PC-9 (cell line): ENCODE measurements around the gene COLQ. TPM values are rescaled to one million over a fixed set of nuclear protein-coding genes. Genes with fewer than 3 reads are reported as not detected.
"Not testable (repeated sequence)": the region's sequence is repeated elsewhere in the genome, so short reads cannot be mapped to it uniquely, and the experiment has no call there.

Source experiments
- BruUV-seq: library from RNA; stranded (reverse); fragments of 400-500 nt; replicated peaks from 2 replicates; lab custom pipeline; 2021; lab: Mats Ljungman, UMichigan
- CTCF ChIA-PET: fragments of 300-600 bp; sonication (Branson Sonifier 250); formaldehyde crosslinking; loops from one replicate; lab custom pipeline; 2022; ENCODE audit warnings: antibody characterized with exemption; lab: Charles Lee
- POLR2A ChIA-PET: fragments of 300-600 bp; sonication (Branson Sonifier 250); formaldehyde crosslinking; loops from one replicate; lab custom pipeline; 2022; ENCODE audit warnings: antibody characterized with exemption; ENCODE audit not compliant: unreplicated experiment; lab: Charles Lee
- DNase-seq, 2 experiments: peaks; one replicate each; pipeline versions ENCODE4 v3.0.0 to v3.0.0-alpha.2; 2015 to 2022; ENCODE audit warnings: mixed read lengths in 1 of 2
- H2AFZ ChIP-seq: fragments of 200-600 bp; sonication (generic); 2 replicates; pipeline ENCODE4 v1.8.1; 2017; ENCODE audit warnings: antibody characterized with exemption
- H3F3A ChIP-seq: fragments of 200-600 bp; sonication (generic); 2 replicates; pipeline ENCODE4 v1.8.1; 2017; ENCODE audit warnings: antibody characterized with exemption, mild to moderate bottlenecking, low read depth; ENCODE audit not compliant: insufficient read depth
- H3K27ac ChIP-seq: fragments of 200-600 bp; sonication (generic); 2 replicates; pipeline ENCODE4 v1.6.1; 2016; ENCODE audit warnings: mixed run types
- H3K27me3 ChIP-seq: fragments of 200-600 bp; sonication (generic); 2 replicates; pipeline ENCODE4 v1.6.1; 2016; ENCODE audit warnings: low read depth, mixed run types; ENCODE audit not compliant: insufficient read depth
- H3K36me3 ChIP-seq: fragments of 200-600 bp; sonication (generic); 2 replicates; pipeline ENCODE4 v1.6.1; 2016; ENCODE audit warnings: low read depth, mixed run types
- H3K4me1 ChIP-seq: fragments of 200-600 bp; sonication (generic); replicated peaks from 2 replicates; pipeline ENCODE4 v1.6.1; 2016; ENCODE audit warnings: mixed run types; ENCODE audit not compliant: insufficient read depth
- H3K4me2 ChIP-seq: fragments of 200-600 bp; sonication (generic); 2 replicates; pipeline ENCODE4 v1.6.1; 2017; ENCODE audit warnings: mixed run types
- H3K4me3 ChIP-seq: fragments of 200-600 bp; sonication (generic); 2 replicates; pipeline ENCODE4 v1.6.1; 2016; ENCODE audit warnings: mixed run types
- H3K79me2 ChIP-seq: fragments of 200-600 bp; sonication (generic); 2 replicates; pipeline ENCODE4 v1.6.1; 2017; ENCODE audit warnings: low read depth, mixed run types
- H3K9me2 ChIP-seq: fragments of 200-600 bp; sonication (generic); 2 replicates; pipeline ENCODE4 v1.8.1; 2017; ENCODE audit warnings: mild to moderate bottlenecking; ENCODE audit not compliant: insufficient read depth
- H3K9me3 ChIP-seq: fragments of 200-600 bp; sonication (generic); 2 replicates; pipeline ENCODE4 v1.8.1; 2016; ENCODE audit warnings: low read depth; ENCODE audit not compliant: insufficient read depth
- H4K20me1 ChIP-seq: fragments of 200-600 bp; sonication (generic); 2 replicates; pipeline ENCODE4 v1.8.1; 2017; ENCODE audit not compliant: insufficient read depth
- CTCF ChIP-seq: fragments of 200-600 bp; sonication (generic); conservative IDR thresholded peaks from 2 replicates; pipeline ENCODE4 v1.6.1; 2017; ENCODE audit warnings: mixed run types, antibody characterized with exemption, mild to moderate bottlenecking, moderate library complexity
- EZH2 ChIP-seq: fragments of 200-600 bp; sonication (generic); IDR thresholded peaks from 2 replicates; pipeline ENCODE4 v1.8.0; 2017; ENCODE audit warnings: antibody characterized with exemption, low read depth
- intact Hi-C: fragments of 100-400 bp; cut with micrococcal nuclease; formaldehyde crosslinking; loops from one replicate; pipeline ENCODE4 v1.10.0; 2022; ENCODE audit not compliant: unreplicated experiment
- total RNA-seq: library from RNA; stranded (reverse); gene quantifications from 2 replicates; pipeline ENCODE4 v1.2.3, GENCODE V29; 2021

Gene COLQ
- total RNA-seq, 1 experiment from 2014 or later = 0.79 TPM

GRCh38 chr3:15426579-15427118 is 94.9 kb downstream of the COLQ start:
- Histone ChIP-seq H3K36me3 (peaks cover 16% of the 10 kb centered on the region; the same call in 1 of the 2 replicates), H3K9me3 (no peaks in the 10 kb centered on the region), H4K20me1 (peaks cover 21% of the 10 kb centered on the region), H3K4me1 (peaks cover 20% of the 10 kb centered on the region), H3F3A (no peaks in the 10 kb centered on the region), H2AFZ (peak overlapping the region; percentile 99), H3K4me2 (peak overlapping the region; percentile 93), H3K4me3 (peak overlapping the region; percentile 96), H3K79me2 (peaks cover 61% of the 10 kb centered on the region), H3K9me2 (no peaks in the 10 kb centered on the region), H3K27me3 (no peaks in the 10 kb centered on the region), H3K27ac (0 out of 2 replicates have a peak overlapping the region, but pooled peaks have one; percentile 52)
- no peak for TF ChIP-seq CTCF
- no peak for TF ChIP-seq EZH2
- CTCF ChIA-PET = no interaction called here
- intact Hi-C loops = loop anchor here (5.0 kb wide), 1 partner anchor 136 kb away; no protein-coding TSS in a partner anchor
- POLR2A ChIA-PET = no interaction called here
- DNase-seq = no peak
- BruUV-seq = TSS peak; percentile 60

GRCh38 chr3:15420871-15421270 is 100.6 kb downstream of the COLQ start:
- Histone ChIP-seq H3F3A (no peaks in the 10 kb centered on the region), H3K4me2 (no peak overlapping the region), H3K36me3 (0 out of 2 replicates have a peak, but pooled peaks cover 21% of the 10 kb centered on the region), H3K27ac (no peak overlapping the region), H3K27me3 (no peaks in the 10 kb centered on the region), H3K79me2 (peaks cover 3% of the 10 kb centered on the region; the same call in 1 of the 2 replicates), H3K4me3 (no peak overlapping the region), H3K4me1 (peaks cover under 1% of the 10 kb centered on the region; the same call in 1 of the 2 replicates), H3K9me2 (no peaks in the 10 kb centered on the region), H4K20me1 (peaks cover 4% of the 10 kb centered on the region; the same call in 1 of the 2 replicates), H2AFZ (no peak overlapping the region), H3K9me3 (no peaks in the 10 kb centered on the region)
- CTCF ChIA-PET = no interaction called here
- TF ChIP-seq CTCF (no peak), EZH2 (no peak)
- POLR2A ChIA-PET = no interaction called here
- BruUV-seq = no TSS peak
- intact Hi-C loops = no loop called here
- no peak for DNase-seq

DNA sequence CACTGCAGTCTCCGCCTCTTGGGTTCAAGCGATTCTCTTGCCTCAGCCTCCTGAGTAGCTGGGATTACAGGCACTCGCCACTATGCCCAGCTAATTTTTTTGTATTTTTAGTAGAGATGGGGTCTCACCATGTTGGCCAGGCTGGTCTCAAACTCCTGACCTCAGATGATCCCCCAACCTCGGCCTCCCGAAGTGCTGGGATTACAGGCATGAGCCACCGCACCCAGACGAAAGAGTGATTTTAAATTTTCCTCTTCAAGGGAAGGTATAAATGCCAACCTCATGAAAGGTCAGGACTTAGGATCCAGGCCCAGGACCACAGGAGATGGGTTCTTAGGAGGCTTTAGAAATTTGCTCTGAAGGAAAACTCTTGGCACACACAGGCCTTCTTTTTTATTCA is 110.5 kb downstream of the COLQ start:
- H3K79me2 ChIP-seq, H3K9me3 ChIP-seq, H3K9me2 ChIP-seq, H3K4me1 ChIP-seq, intact Hi-C loops, CTCF ChIA-PET, H3F3A ChIP-seq, H3K4me2 ChIP-seq, H3K27me3 ChIP-seq, POLR2A ChIA-PET, H3K27ac ChIP-seq, H4K20me1 ChIP-seq, BruUV-seq, H3K4me3 ChIP-seq, H2AFZ ChIP-seq, DNase-seq: not testable (repeated sequence)
- peaks cover 25% of the 10 kb centered on the region for H3K36me3 ChIP-seq
